HUES6 (cell line): ENCODE results near the gene PERM1.

Experiments
- H3K27ac ChIP-seq: 2 replicates; pipeline ENCODE4 v1.7.0; 2013; ENCODE audit warnings: low read depth, mild to moderate bottlenecking, low read length, inconsistent platforms
- H3K27me3 ChIP-seq: 2 replicates; pipeline ENCODE4 v1.6.1; 2013; ENCODE audit warnings: low read length; ENCODE audit not compliant: control insufficient read depth, insufficient read depth
- H3K36me3 ChIP-seq: 2 replicates; pipeline ENCODE4 v1.6.1; 2013; ENCODE audit warnings: low read length; ENCODE audit not compliant: control insufficient read depth, insufficient read depth
- H3K4me1 ChIP-seq: 2 replicates; pipeline ENCODE4 v1.6.1; 2013; ENCODE audit warnings: low read length; ENCODE audit not compliant: control insufficient read depth, insufficient read depth
- H3K4me3 ChIP-seq: 2 replicates; pipeline ENCODE4 v1.5.1; 2013; ENCODE audit warnings: low read depth, low read length
- H3K9ac ChIP-seq: one replicate; pipeline ENCODE4 v1.6.1; 2013; ENCODE audit warnings: mild to moderate bottlenecking, low read length
- H3K9me3 ChIP-seq: 2 replicates; pipeline ENCODE4 v1.6.1; 2013; ENCODE audit warnings: low read depth, low read length; ENCODE audit not compliant: control insufficient read depth, insufficient read depth

The PERM1 gene

GRCh38 chr1:939511-940106 is 42.3 kb downstream of the PERM1 start:
- Histone ChIP-seq H3K36me3 (no peaks in the 10 kb centered on the region), H3K27me3 (peaks cover 89% of the 10 kb centered on the region), H3K9me3 (no peaks in the 10 kb centered on the region), H3K4me3 (peak overlapping the region; percentile 51), H3K4me1 (peaks cover 46% of the 10 kb centered on the region), H3K9ac (no peak overlapping the region), H3K27ac (no peak overlapping the region)

GRCh38 chr1:938711-939489 is 43.0 kb downstream of the PERM1 start:
- Histone ChIP-seq H3K4me3 (0 out of 2 replicates have a peak overlapping the region, but pooled peaks have one; percentile 14), H3K36me3 (no peaks in the 10 kb centered on the region), H3K27ac (no peak overlapping the region), H3K27me3 (peaks cover 89% of the 10 kb centered on the region), H3K9ac (no peak overlapping the region), H3K9me3 (no peaks in the 10 kb centered on the region), H3K4me1 (peaks cover 46% of the 10 kb centered on the region)

GRCh38 chr1:938088-938683 is 43.7 kb downstream of the PERM1 start:
- H3K4me1 ChIP-seq = peaks cover 44% of the 10 kb centered on the region
- H3K27ac ChIP-seq = no peak overlapping the region
- H3K9me3 ChIP-seq = no peaks in the 10 kb centered on the region
- no peak overlapping the region for H3K9ac ChIP-seq
- no peaks in the 10 kb centered on the region for H3K36me3 ChIP-seq
- peaks cover 90% of the 10 kb centered on the region for H3K27me3 ChIP-seq
- no peak overlapping the region for H3K4me3 ChIP-seq

- H3K36me3 ChIP-seq = no peaks in the 10 kb centered on the region
- no peak overlapping the region for H3K9ac ChIP-seq
- no peak overlapping the region for H3K4me3 ChIP-seq
- peaks cover 90% of the 10 kb centered on the region for H3K27me3 ChIP-seq
- no peaks in the 10 kb centered on the region for H3K9me3 ChIP-seq
- H3K27ac ChIP-seq = no peak overlapping the region
- peaks cover 39% of the 10 kb centered on the region for H3K4me1 ChIP-seq
These were observed 44.4 kb downstream of the PERM1 start for GRCh38 chr1:937521-937920.

GRCh38 chr1:936348-937264 is 45.3 kb downstream of the PERM1 start:
- Histone ChIP-seq H3K27ac (no peak overlapping the region), H3K36me3 (no peaks in the 10 kb centered on the region), H3K9ac (no peak overlapping the region), H3K9me3 (no peaks in the 10 kb centered on the region), H3K4me1 (peaks cover 41% of the 10 kb centered on the region), H3K4me3 (no peak overlapping the region), H3K27me3 (peaks cover 92% of the 10 kb centered on the region)

- no peak overlapping the region for H3K9ac ChIP-seq
- H3K27ac ChIP-seq = no peak overlapping the region
- peaks cover 92% of the 10 kb centered on the region for H3K27me3 ChIP-seq
- peaks cover 34% of the 10 kb centered on the region for H3K4me1 ChIP-seq
- no peaks in the 10 kb centered on the region for H3K36me3 ChIP-seq
- H3K9me3 ChIP-seq = no peaks in the 10 kb centered on the region
- peak overlapping the region; percentile 52 for H3K4me3 ChIP-seq
These were observed 46.1 kb downstream of the PERM1 start for GRCh38 chr1:935751-936231.

- Histone ChIP-seq H3K4me1 (peaks cover 33% of the 10 kb centered on the region), H3K4me3 (peak overlapping the region; percentile 52), H3K9me3 (no peaks in the 10 kb centered on the region), H3K27ac (no peak overlapping the region), H3K9ac (no peak overlapping the region), H3K27me3 (peaks cover 92% of the 10 kb centered on the region), H3K36me3 (no peaks in the 10 kb centered on the region)
These were observed 46.7 kb downstream of the PERM1 start for GRCh38 chr1:934991-935750.

GRCh38 chr1:933603-933940 is 48.3 kb downstream of the PERM1 start:
- no peaks in the 10 kb centered on the region for H3K36me3 ChIP-seq
- no peaks in the 10 kb centered on the region for H3K9me3 ChIP-seq
- peaks cover 20% of the 10 kb centered on the region for H3K4me1 ChIP-seq
- no peak overlapping the region for H3K9ac ChIP-seq
- peaks cover 92% of the 10 kb centered on the region for H3K27me3 ChIP-seq
- H3K4me3 ChIP-seq = no peak overlapping the region
- no peak overlapping the region for H3K27ac ChIP-seq

- H3K27ac ChIP-seq = no peak overlapping the region
- peaks cover 14% of the 10 kb centered on the region for H3K4me1 ChIP-seq
- no peak overlapping the region for H3K4me3 ChIP-seq
- H3K9ac ChIP-seq = no peak overlapping the region
- H3K27me3 ChIP-seq = peaks cover 92% of the 10 kb centered on the region
- H3K9me3 ChIP-seq = no peaks in the 10 kb centered on the region
- H3K36me3 ChIP-seq = no peaks in the 10 kb centered on the region
These were observed 48.9 kb downstream of the PERM1 start for GRCh38 chr1:932776-933602.

GRCh38 chr1:932173-932510 is 49.8 kb downstream of the PERM1 start:
- H3K9me3 ChIP-seq = no peaks in the 10 kb centered on the region
- H3K4me1 ChIP-seq = peaks cover 14% of the 10 kb centered on the region
- peaks cover 92% of the 10 kb centered on the region for H3K27me3 ChIP-seq
- no peak overlapping the region for H3K4me3 ChIP-seq
- no peak overlapping the region for H3K27ac ChIP-seq
- no peaks in the 10 kb centered on the region for H3K36me3 ChIP-seq
- no peak overlapping the region for H3K9ac ChIP-seq
